Stimulated activated naive CD4-positive, alpha-beta T cell treated with Interleukin-2 at 50 U/mL for 16 hours (primary cell): ENCODE results near the gene DOHH.

Source experiments
- DNase-seq: peaks from one replicate; lab custom pipeline; 2025; lab: John Stamatoyannopoulos, UW

DOHH gene

DNA sequence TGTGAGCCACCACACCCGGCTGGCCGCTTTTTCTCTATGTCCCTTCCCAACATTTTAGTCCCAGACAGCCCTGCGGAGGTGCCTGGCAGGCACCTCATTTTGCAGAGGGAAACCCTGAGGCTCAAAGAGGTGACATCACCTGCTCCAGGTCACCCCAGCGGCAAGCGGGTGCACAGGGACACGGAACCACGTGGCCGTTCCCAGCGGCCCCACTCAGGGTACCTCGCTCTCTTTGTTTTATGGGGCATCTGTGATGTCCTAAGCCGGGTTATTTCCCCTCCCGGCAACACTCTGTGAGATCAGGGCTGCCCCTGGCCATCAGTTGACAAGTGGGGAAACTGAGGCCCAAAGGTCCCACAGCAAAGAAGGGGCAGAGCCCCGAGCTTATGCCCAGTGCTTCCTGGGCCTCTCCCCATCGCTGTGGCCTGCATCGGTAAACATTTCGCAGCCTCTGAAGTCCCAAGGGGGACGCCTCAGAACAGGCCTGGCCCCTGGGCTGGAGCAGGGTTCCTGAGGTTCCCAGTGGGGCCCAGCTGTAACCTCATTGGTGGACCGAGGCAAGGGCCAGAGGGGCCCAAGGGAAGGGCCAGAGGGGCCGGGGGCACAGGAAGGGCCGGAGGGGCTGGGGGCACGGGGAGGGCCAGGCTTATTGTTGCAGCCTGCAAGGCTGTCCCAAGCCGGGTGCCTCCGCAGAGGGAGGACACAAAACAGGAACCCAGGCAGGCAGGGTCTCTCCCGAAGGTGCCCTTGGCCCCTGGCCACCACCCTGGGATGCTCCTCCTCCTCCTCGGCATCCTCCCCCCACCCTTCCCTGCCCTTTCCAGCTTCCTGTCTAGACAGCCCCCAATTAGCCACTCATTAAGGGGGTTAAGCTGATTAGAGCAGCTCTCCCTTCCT, 59.1 kb downstream of the DOHH start:
- no peak for DNase-seq
